Measurements from ENCODE around the gene CCDC191.
A peak's percentile ranks its signal among the peaks of the same experiment; 100 is the strongest.

Gene CCDC191, protein sequence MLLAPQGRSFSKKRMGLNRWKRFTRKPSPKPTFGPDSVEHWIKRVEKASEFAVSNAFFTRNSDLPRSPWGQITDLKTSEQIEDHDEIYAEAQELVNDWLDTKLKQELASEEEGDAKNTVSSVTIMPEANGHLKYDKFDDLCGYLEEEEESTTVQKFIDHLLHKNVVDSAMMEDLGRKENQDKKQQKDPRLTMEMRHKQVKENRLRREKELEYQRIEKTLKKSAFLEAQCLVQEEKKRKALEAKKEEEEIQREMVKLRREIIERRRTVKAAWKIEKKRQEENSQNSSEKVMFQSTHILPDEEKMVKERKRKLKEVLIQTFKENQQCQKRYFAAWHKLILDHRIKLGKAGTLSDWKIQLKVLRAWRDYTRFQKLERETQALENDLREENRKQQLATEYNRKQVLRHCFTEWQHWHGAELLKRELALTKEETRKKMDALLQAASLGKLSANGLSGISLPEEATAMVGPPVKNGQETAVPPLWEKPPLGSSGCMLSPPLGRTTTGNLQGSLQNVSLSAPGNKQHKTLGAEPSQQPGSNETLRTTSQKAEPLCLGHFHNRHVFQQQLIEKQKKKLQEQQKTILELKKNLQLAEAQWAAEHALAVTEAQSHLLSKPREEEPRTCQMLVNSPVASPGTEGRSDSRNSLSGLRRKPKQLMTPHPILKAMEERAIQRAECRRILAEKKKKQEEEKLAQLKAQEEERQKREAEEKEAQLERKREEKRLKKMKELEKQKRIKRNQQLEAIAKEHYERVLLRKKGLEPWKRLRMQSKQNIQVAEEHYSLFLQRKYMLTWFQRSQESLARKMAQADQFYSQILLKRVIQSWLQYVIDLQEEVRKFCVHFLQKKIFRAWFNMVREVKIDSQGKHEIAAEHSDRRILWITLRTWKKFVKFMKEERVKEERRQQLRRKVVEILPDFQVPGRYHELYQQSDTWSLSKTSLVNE

DNA sequence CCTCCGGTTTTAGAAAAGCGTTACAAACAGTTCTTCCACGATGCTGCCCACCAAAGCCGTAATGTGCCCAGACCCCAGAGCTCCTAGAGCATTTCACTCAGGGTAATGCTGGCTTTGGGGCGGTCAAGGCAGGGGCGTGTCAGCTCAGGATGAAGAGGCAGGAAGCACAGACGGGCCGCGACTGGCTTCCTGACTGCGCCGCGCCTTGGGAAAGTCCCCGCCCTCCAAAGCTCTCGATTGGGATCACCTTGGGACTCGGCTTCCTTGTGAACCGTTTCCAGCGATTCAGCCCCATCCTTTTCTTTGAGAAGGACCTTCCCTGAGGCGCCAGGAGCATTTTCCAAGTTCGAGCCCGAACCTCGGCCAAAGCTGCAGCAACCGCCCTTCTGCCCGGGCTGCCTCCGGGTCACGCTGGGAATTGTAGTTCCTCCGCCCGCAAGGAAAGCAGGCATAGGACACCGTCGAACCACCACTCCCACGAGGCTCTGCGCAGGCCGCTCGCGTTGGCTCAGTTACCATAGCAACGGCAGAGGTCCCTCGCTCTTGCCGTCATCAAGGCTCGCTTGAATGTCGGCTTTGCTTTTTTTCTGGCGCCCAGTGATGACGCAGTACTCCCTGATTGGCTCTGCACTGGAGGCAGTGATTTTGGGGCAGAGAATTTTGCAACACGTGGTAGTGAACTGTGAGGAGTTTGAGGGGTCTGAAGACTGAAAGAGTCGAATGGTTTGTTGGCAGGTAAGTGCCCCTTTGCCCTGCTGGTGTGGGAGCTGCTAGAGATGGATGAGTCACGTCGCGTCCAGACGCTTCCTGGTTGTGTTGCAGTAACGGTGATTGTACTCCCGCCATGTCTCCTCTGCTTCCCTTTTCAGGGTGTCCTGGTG is at the start of gene CCDC191, which contains the start of gene QTRT2:
CCDC191 (minus strand) TSS at position 397 of the 881 bp plus-strand sequence; CDS start at position 337, 60 bp downstream.
QTRT2 (plus strand) TSS at position 608 of the 881 bp plus-strand sequence. CDS start 8,521 bp downstream, outside the sequence.
- peak; percentile 87 to 100 (median 98) for DNase-seq

DNA sequence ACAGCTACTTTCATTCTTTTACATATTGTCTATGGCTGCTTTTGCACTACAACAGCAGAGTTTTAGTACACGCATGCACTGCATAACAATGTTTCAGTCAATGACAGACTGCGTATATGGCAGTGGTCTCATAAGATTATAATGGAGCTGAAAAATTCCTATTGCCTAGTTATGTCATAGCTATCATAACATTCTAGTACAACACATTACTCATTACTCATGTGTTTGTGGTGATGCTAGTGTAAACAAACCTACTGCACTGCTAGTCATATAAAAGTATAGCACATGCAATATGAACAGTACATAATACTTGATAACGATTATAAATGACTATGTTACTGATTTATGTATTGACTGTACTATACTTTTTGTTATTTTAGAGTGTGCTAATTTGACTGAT is 48.1 kb upstream of the CCDC191 start:
- no peak for DNase-seq

DNA sequence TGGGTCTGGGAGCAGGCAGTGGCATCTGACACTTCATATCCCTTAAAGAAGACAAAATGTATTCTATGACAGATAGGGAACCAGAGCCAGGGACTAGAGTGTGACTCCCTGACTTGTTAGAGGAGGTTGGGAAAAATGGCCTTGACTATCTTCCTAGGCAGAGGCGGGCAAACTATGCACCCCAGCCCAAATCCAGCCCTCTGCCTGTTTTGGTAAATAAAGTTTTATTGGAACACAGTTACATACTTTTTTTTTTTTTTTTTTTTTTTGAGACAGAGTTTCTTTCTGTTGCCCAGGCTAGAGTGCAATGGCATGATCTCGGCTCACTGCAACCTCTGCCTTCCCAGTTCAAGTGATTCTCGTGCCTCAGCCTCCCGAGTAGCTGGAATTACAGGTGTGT is 47.5 kb upstream of the CCDC191 start:
- no peak for DNase-seq

DNA sequence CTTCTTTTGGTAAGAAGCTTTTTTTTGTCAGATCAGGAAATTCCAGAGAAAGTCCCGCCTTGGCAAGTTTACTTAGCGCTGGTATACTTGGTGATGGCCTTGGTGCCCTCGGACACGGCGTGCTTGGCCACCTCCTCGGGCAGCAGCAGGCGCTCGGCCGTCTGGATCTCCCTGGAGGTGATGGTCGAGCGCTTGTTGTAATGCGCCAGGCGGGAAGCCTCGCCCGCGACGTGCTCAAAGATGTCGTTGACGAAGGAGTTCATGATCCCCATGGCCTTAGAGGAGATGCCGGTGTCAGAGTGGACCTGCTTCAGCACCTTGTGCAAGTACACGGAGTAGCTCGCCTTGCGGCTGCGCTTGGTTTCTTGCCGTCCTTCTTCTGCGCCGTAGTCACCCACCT is 46.9 kb upstream of the CCDC191 start:
- DNase-seq: no peak

GRCh38 chr3:114101101-114101500 is 44.8 kb upstream of the CCDC191 start:
- no peak for DNase-seq

- no peak for DNase-seq
Measured at GRCh38 chr3:114095796-114096195, 39.5 kb upstream of the CCDC191 start.

DNA sequence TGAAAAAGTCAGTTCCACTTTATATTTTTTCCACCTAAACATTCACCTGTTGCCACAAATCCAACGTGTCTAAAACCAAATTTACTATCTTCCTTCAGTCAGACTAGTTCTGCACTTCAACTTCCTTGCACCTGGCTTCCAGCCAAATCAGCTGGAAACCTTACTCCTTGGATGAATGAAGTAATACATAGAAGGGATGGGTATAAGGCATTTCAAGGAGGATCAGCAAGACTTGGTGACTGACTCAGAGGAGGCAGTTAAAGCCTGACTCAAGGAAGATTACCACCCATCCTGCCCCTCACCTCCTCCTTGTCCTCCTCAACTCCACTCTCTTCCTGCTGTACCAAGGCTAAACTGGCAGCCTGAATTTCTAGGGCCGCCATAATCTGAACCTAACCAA is 37.3 kb upstream of the CCDC191 start:
- DNase-seq: no peak

DNA sequence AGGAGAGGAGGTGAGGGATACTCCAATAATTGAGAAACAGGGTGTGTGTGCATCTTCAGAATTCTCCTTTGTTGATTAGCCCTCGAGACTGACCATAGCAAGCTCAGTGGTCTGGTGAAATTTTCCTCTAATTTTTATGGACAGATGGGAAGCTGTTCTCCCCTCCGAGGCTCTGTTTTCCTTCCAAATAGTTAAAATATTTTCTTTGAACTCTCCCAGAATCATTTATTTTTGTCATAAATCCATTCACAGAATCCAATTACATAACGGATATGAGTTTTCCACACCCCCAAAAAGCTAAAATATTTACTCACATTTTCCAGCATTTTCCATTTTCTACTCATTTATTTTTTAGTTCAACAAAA is 36.7 kb upstream of the CCDC191 start:
- DNase-seq: no peak

DNA sequence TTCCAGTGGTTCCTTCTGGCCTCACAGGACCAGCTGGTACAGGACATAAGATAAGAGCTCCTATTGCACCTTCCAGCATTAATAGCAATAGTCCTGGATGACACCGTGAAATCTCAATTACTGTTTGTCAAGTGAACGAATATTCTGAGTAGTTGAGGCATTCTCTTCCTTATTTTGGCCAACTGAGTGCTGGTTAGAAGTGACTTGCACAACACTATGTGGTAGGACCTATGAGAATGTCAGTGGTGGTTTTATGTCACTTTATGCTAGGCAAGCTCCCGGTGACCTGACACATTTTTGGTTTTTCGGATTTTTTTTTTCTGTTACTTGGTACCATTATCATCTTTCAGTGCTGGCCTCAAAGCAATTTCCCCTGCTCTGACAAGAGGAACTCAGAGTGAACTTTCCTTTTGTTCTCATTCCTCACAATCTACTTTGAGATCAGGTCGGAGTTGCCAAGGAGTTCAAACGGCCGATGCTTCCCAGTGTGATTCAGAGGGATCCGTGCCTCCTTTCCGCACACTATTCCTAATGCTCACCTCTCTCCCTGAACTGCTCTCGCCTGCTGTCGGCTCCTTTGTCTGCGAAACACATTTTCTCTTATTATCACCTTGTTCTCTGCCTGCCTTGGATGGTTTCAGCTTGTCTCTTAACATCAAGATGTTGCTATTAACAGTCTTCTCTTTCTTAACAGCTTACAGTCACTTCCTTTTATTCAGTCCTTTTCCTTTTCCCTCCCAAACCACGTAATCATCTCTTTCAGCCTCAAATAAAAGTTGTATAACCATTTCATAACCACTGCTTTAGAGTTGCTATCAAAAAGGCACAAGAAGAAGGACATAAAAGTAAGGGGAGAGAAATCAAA is 36.1 kb upstream of the CCDC191 start:
- no peak for DNase-seq

DNA sequence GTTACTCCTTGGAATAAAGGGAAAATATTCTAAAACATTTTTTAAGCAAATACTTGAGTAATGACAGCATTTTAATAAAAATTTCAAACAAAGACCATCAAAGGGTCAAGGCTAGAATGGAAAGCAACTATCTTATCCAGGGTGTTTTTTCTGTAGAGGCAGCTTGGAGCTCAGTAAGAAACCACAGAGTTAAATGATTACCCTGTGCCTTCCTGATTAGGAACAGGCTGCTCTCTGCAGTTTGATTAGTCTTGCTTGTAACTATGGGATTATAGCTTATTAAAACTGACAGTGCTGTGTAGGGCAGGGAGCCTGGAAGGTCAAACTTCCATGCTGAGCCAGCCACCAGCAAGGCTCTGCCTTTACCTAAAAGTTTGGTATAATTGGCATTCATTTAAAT is 33.3 kb upstream of the CCDC191 start:
- DNase-seq: no peak

DNA sequence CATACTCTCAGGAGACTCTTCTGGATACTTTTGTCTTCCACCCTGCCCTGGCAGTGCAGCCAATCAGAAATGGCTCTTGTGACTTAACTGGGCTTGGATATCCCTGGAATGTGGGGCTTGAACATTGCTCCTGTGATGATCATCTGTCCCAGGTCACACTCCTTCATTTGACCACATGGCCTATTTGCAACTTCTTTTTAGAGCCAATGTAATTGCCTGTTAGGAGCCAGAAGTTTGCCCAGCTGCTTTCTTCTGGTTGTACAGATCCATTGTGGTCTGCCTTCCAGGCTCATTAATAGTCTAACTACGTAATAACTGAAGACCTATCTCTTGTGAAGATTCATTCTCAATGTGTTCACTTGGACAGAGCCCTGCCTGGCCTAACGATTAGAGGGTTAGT is 30.0 kb upstream of the CCDC191 start:
- DNase-seq: no peak

DNA sequence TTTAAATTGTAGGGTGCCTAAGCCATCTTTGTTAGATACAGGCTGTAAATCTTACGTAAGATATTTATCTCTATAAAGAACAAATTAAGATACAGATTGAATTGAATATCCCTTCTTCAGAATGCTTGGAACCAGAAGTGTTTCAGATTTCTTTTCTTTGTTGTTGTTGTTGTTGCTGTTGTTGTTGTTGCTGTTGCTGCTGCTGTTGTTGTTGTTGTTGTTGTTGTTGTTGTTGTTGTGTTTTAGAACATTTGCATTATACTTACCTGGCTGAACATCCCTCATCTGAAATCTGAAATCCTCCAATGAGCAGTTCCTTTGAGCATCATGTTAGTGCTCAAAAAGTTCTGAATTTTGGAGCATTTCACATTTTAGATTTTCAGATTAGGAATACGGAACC is 26.8 kb upstream of the CCDC191 start:
- DNase-seq: no peak

GRCh38 chr3:114081037-114081436 is 24.7 kb upstream of the CCDC191 start:
- no peak for DNase-seq

DNA sequence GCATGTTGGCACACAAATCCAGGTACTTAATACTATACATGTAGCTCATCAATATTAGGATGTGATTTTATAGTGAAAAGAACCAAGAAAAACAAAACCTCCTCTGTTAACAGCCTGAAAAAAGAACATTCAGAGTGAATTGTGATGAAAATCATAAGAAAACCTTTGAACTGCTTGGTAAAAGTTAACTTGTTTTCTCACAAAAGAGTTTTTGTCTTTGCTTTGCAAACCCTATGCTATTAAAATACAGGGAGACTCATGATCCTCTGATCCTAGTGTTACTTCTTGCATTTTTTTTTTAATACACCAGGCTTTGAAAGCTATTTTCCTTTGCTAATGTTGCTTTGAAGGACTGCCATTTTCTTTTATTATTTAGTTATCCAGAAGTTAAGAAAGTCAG is 23.9 kb upstream of the CCDC191 start:
- no peak for DNase-seq

DNA sequence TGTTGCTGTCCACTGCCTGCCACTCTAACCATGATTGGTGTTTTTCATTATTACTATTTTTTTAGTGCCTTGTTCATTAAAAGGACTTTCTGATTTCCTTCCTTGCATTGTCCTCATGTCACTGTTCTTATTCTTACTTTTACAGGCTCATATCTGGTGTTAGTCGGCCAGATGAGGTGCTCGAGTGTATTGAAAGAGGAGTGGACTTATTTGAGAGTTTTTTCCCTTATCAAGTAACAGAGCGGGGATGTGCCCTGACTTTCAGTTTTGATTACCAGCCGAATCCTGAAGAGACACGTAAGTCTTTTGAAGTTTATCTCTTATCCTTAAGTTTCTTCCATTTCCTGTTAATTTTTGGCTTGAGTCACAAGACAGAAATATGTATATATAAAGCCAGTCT is 23.4 kb upstream of the CCDC191 start:
- DNase-seq: no peak

GRCh38 chr3:114078126-114078525 is 21.8 kb upstream of the CCDC191 start:
- DNase-seq: no peak

DNA sequence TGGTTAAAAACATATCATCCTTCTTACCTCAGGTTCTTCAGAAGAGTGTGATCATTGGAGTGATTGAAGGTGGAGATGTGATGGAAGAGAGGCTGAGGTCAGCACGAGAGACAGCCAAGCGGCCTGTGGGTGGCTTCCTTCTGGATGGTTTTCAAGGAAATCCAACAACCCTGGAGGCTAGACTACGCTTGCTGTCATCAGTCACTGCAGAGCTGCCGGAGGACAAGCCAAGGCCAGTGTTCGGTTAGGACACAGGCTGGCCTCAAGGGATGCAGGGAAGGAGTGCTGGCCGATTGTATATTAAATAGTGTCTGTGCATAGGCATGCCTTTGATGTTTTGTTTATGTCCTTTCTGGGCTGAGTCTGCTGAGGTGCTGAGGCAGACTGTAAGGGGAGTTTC is 20.4 kb upstream of the CCDC191 start:
- no peak for DNase-seq

- no peak for DNase-seq
Measured at GRCh38 chr3:114071786-114072185, 15.5 kb upstream of the CCDC191 start.

GRCh38 chr3:114068336-114068735 is 12.0 kb upstream of the CCDC191 start:
- DNase-seq: no peak

DNA sequence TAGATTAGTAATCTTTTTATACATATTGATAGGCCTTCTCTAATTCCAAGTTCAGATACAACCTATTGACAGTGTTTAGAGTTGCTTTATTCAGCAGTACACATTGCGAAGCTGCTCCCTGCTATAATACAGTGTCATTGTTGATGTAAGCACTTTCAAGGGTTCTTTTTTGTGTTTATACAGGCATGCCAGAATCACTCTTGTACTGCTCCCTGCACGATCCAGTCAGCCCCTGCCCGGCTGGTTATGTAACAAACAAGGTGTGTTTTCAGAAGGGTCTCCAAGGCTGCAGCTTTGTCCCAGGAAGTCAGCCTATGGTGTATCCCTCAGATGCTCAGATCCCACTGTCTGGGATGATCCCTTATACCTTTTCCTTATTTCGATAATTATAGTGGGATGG is 11.5 kb upstream of the CCDC191 start:
- no peak for DNase-seq

DNA sequence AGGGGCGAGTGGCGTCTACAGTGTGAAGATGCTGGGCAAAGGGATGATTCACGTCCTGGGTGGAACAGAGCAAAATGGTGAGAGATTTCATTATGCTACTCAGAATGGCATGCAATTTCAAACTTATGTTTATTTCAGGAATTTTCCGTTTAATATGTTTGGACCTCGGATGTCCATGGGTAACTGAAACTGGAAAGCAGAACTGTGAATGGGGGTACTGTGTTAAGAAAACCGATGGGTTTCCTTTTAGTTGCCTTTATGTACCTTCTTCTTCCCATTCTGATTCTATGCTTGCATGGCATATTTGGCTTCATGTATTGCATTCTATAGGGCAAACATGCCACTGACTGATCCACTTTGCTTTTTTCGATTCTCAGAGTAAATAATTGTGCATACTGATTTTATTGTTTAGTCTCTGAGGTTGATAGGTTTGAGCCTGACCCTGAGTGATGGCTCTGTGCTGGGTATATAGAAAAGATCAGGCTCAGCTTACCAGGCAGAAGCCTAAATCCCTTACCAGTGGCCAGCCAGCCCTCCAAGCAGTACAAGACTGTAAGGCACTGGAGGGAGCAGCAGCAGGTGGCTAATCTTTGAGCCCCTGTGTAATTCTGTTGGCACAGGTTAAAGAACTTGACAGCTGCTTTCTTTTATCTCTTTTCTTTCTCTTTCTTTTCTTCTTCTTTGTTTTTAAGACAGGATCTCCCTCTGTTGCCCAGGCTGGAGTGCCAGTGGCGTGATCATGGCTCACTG is 4.8 kb upstream of the CCDC191 start:
- no peak for DNase-seq

Data from C1 segment of cervical spinal cord (tissue), 14 donors.